HepG2 (cell line): ENCODE measurements around the gene MISP3. TPM values are rescaled to one million over a fixed set of nuclear protein-coding genes. Genes with fewer than 3 reads are reported as not detected.

Experiments
- ATAC-seq: fragments of 200-7000 bp; cut with Tn5 transposase; 3 replicates; pipeline ENCODE4 v1.9.1; 2020; ENCODE audit warnings: mild to moderate bottlenecking, moderate library complexity
- BruUV-seq: library from RNA; stranded (reverse); fragments of 400-500 nt; replicated peaks from 2 replicates; lab custom pipeline; 2021; lab: Mats Ljungman, UMichigan
- CTCF ChIA-PET: fragments of 300-600 bp; formaldehyde crosslinking; extraction: SDS; loops from one replicate; lab custom pipeline; 2021; ENCODE audit warnings: low total read pairs, inconsistent platforms, low intra/inter-chr PET ratio; lab: Yijun Ruan, JAX
- POLR2A ChIA-PET: fragments of 350-600 bp; sonication (Branson Sonifier 250); formaldehyde crosslinking; loops from one replicate; lab custom pipeline; 2020; ENCODE audit warnings: antibody characterized with exemption, inconsistent platforms; lab: Yijun Ruan, JAX
- DNase-seq: peaks from one replicate; pipeline ENCODE4 v3.0.0-alpha.2; 2015; ENCODE audit warnings: low spot score
- FAIRE-seq: peaks from 3 replicates; lab custom pipeline; 2011; peaks lifted over from hg19 to GRCh38; lab: Jason Lieb, UNC
- H2AFZ ChIP-seq: one replicate; pipeline ENCODE4 v1.6.1; 2011; ENCODE audit warnings: low read length, inconsistent platforms
- H3K27ac ChIP-seq: fragments of 300-600 bp; 3 replicates; pipeline ENCODE4 v1.8.0; 2011; ENCODE audit warnings: mixed run types, mild to moderate bottlenecking, mixed read lengths, low read length, inconsistent platforms; ENCODE audit not compliant: insufficient read depth; ENCODE audit errors: extremely low read length
- H3K27me3 ChIP-seq, 2 experiments: fragments of 200-600 bp in 1 of 2; 2 replicates in 1 of 2; 3 replicates in 1 of 2; pipeline versions ENCODE4 v1.6.0 to v1.8.0; 2011; ENCODE audit warnings: low read length in 2 of 2, mild to moderate bottlenecking in 2 of 2, moderate library complexity in 2 of 2, inconsistent platforms in 1 of 2; ENCODE audit not compliant: insufficient read depth in 2 of 2, control insufficient read depth in 1 of 2
- H3K36me3 ChIP-seq, 2 experiments: fragments of 200-600 bp in 1 of 2; replicated peaks in 1 of 2; 2 replicates in 1 of 2; 3 replicates in 1 of 2; pipeline versions ENCODE4 v1.5.1 to v1.8.0; 2011; ENCODE audit warnings: low read length in 2 of 2, inconsistent platforms in 1 of 2; ENCODE audit not compliant: insufficient read depth in 2 of 2, control insufficient read depth in 1 of 2
- H3K4me1 ChIP-seq: 2 replicates; pipeline ENCODE4 v1.5.1; 2012; ENCODE audit warnings: low read length, inconsistent platforms; ENCODE audit not compliant: insufficient read depth
- H3K4me2 ChIP-seq: 2 replicates; pipeline ENCODE4 v1.6.0; 2011; ENCODE audit warnings: low read depth, low read length, inconsistent platforms
- H3K4me3 ChIP-seq, 3 experiments: fragments of 200-600 bp in 1 of 3; sonication (generic), shearing (Covaris generic) in 1 of 3; replicated peaks in 1 of 3; 2 replicates each; pipeline ENCODE4 v1.5.1; 2011 to 2016; ENCODE audit warnings: low read length in 3 of 3, inconsistent platforms in 2 of 3, low read depth in 2 of 3, mild to moderate bottlenecking in 2 of 3, control low read depth in 1 of 3, mixed read lengths in 1 of 3; ENCODE audit not compliant: insufficient read depth in 1 of 3
- H3K79me2 ChIP-seq: one replicate; pipeline ENCODE4 v1.6.1; 2011; ENCODE audit warnings: low read length, inconsistent platforms; ENCODE audit not compliant: insufficient read depth
- H3K9ac ChIP-seq: 2 replicates; pipeline ENCODE4 v1.6.0; 2011; ENCODE audit warnings: mild to moderate bottlenecking, low read depth, low read length, inconsistent platforms; ENCODE audit not compliant: insufficient read depth
- H3K9me3 ChIP-seq: 2 replicates; pipeline ENCODE4 v1.5.1; 2012; ENCODE audit warnings: mild to moderate bottlenecking, low read length
- H4K20me1 ChIP-seq: 2 replicates; pipeline ENCODE4 v1.6.0; 2011; ENCODE audit warnings: inconsistent platforms, mild to moderate bottlenecking, low read length, moderate library complexity; ENCODE audit not compliant: insufficient read depth
- GATAD2A ChIP-seq: IDR thresholded peaks from 2 replicates; pipeline ENCODE4 v1.6.1; 2016
- KLF16 ChIP-seq, 2 experiments: sonication (generic) in 1 of 2; formaldehyde crosslinking in 1 of 2; IDR thresholded peaks; 2 replicates each; pipeline versions ENCODE4 v1.6.1 to v1.8.0; 2016 to 2023; ENCODE audit warnings: missing genetic modification reagents in 2 of 2, missing compliant biosample characterization in 1 of 2
- MEIS2 ChIP-seq: sonication (generic); formaldehyde crosslinking; IDR thresholded peaks from 2 replicates; pipeline ENCODE4 v1.9.0; 2021; ENCODE audit warnings: mild to moderate bottlenecking, missing genetic modification reagents
- NFYC ChIP-seq: IDR thresholded peaks from 2 replicates; pipeline ENCODE4 v1.6.1; 2016; ENCODE audit warnings: missing genetic modification reagents, missing compliant biosample characterization
- RBM39 ChIP-seq: fragments of 200-400 bp; formaldehyde crosslinking; IDR thresholded peaks from one replicate; pipeline ENCODE4 v1.6.1; 2018; ENCODE audit warnings: antibody characterized with exemption, mild to moderate bottlenecking, low read depth, low read length; ENCODE audit not compliant: poor library complexity, severe bottlenecking
- SIN3A ChIP-seq: IDR thresholded peaks from 2 replicates; pipeline ENCODE4 v1.6.1; 2011; ENCODE audit warnings: low read depth, mild to moderate bottlenecking, control low read depth, low read length, borderline replicate concordance
- SMAD3 ChIP-seq: sonication (generic); formaldehyde crosslinking; IDR thresholded peaks from 2 replicates; pipeline ENCODE4 v1.4.0; 2020; ENCODE audit warnings: missing genetic modification reagents
- ZFX ChIP-seq: sonication (generic); formaldehyde crosslinking; IDR thresholded peaks from 2 replicates; pipeline ENCODE4 v1.4.0; 2020; ENCODE audit warnings: mild to moderate bottlenecking, low read depth, missing genetic modification reagents, moderate library complexity
- ZNF564 ChIP-seq: sonication (generic); formaldehyde crosslinking; IDR thresholded peaks from 2 replicates; pipeline ENCODE4 v1.8.1; 2023; ENCODE audit warnings: mild to moderate bottlenecking, missing genetic modification reagents
- ZNF674 ChIP-seq: sonication (generic); formaldehyde crosslinking; IDR thresholded peaks from 2 replicates; pipeline ENCODE4 v1.5.0; 2020; ENCODE audit warnings: low read depth, mild to moderate bottlenecking, missing genetic modification reagents
- ZNF713 ChIP-seq: sonication (generic); formaldehyde crosslinking; IDR thresholded peaks from 2 replicates; pipeline ENCODE4 v1.4.0; 2020; ENCODE audit warnings: mild to moderate bottlenecking, missing genetic modification reagents
- ZSCAN25 ChIP-seq: sonication (generic); formaldehyde crosslinking; IDR thresholded peaks from 2 replicates; pipeline ENCODE4 v1.8.0; 2022; ENCODE audit warnings: mild to moderate bottlenecking, missing genetic modification reagents
- WGBS: methylation state at CpG from one replicate; pipeline ENCODE4 v1.1.6; 2017; ENCODE audit warnings: low lambda C conversion rate; 5-methylcytosine and 5-hydroxymethylcytosine counted together
- in situ Hi-C: cut with HindIII; loops from 2 replicates; pipeline ENCODE4 v1.10.0; 2017; ENCODE audit warnings: low pct_unique_long_range_greater_than_20kb; ENCODE audit not compliant: extremely low pct_ligation_motif_present
- intact Hi-C: fragments of 100-400 bp; cut with micrococcal nuclease; formaldehyde crosslinking; loops from one replicate; pipeline ENCODE4 v1.10.0; 2022; ENCODE audit not compliant: unreplicated experiment
- polyA plus RNA-seq, 8 experiments: library from polyadenylated mRNA; depleted of rRNA in 3 of 8; stranded (reverse) in 7 of 8; unstranded in 1 of 8; fragments of >200 nt; fragmentation: Illumina TruSeq in 4 of 8; extraction: Trizol in 4 of 8; gene quantifications; 2 replicates each; pipeline versions ENCODE4 v1.2.1 to v1.2.3, GENCODE V29; 2011 to 2016; ENCODE audit warnings: low read depth in 4 of 8, missing spikeins in 1 of 8, mixed read lengths in 1 of 8; ENCODE audit not compliant: insufficient read depth in 1 of 8
- total RNA-seq, 5 experiments: library from RNA; depleted of rRNA; stranded (reverse); fragments of >200 nt; fragmentation: Illumina TruSeq; extraction: Trizol; gene quantifications; 2 replicates each; pipeline ENCODE4 v1.2.3, GENCODE V29; 2016; ENCODE audit warnings: low read depth in 1 of 5
- TF ChIP-seq, protein P1 (sequence below): sonication (generic); formaldehyde crosslinking; IDR thresholded peaks from 2 replicates; pipeline ENCODE4 v1.4.0; 2020; ENCODE audit warnings: mild to moderate bottlenecking, missing genetic modification reagents
- TF ChIP-seq, protein P2 (sequence below): sonication (generic); formaldehyde crosslinking; IDR thresholded peaks from 2 replicates; pipeline ENCODE4 v1.9.0; 2021; ENCODE audit warnings: mild to moderate bottlenecking, missing genetic modification reagents

The MISP3 gene
- total and polyA plus RNA-seq, 2 of the 13 experiments (the other 11 are each of a cell fraction or from before 2014, with no cell fraction given): 2.5 to 5.4 TPM

DNA sequence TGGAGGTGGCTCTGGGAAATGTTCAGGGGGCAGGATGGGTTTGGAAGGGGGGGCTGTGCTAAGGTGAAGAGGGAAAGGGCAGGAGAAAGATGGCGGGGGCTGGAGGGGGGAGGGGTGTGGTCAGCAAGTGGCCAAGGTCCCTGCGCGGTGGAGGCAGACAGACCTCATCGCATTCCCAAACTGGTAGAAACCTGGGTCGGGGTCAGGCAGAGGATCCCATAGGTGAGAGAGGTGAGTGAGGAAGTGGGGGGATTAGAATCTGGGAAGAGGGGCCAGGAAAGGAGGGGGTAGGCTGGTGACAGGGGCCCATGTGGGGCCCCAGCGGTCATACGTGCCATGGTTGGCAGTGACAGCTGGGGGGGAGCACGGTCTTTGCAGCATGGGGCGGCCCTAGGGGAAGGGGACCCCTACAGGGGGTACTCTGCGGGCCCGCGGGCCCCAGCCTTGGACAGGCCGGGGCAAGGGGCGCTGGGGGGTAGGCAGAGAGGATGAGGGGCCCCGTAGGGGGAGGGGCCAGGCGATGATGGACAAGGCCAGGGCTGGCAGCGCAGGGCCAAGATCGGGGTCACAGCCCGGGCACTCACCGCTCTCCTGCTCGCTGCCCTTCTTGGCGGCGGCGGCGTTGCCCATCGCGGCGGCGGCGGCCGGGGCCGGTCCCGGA is 44.5 kb downstream of the MISP3 start (continued):
- TF ChIP-seq, protein P1, sequence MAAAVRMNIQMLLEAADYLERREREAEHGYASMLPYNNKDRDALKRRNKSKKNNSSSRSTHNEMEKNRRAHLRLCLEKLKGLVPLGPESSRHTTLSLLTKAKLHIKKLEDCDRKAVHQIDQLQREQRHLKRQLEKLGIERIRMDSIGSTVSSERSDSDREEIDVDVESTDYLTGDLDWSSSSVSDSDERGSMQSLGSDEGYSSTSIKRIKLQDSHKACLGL (CRISPR knock-in tag): peak; percentile 18; the same call in 1 of the 2 replicates
- TF ChIP-seq MEIS2 (0 out of 2 replicates have a peak, but pooled peaks have one; percentile 29), ZNF674 (no peak), ZSCAN25 (CRISPR knock-in tag) (no peak), ZFX (peak; percentile 27; the same call in 1 of the 2 replicates)

DNA sequence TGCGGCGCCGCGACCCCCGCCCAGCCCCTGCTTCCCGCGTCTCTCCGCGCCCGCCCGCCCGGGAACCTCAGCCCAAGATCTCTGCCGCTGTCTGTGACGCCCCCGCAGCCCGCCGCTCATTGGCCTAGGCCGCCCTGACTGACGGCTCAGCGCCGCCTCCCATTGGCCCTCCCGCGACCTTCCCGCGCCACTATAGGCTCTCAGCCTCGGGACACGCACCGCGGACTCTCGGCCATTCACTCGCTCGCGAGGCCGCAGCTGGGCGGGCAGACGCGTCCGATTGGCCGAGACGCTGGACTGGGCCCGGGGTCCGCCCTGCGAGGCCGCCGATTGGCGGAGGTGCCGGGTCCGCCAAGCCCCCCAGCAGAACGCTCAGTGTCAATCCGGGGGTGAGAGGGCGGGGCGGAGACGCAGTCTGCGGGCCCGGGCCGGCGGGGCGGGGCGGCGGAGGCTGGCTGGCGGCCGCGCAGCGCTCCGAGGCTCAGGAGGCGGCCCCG is 45.1 kb downstream of the MISP3 start, which contains the start of gene PRKACA:
Gene PRKACA (minus strand): TSS at position 95 of the 497 bp plus-strand sequence. CDS start 215 bp downstream, outside the sequence.
- Histone ChIP-seq H3K9ac (peak within 1 kb of the TSS; percentile 89), H3K4me3 (peak within 1 kb of the TSS; percentile 80 to 89 (median 86)), H4K20me1 (no peaks in the 10 kb centered on the region), H3K27me3 (no peaks in the 10 kb centered on the region; a peak in 1 of 5 replicates), H3K27ac (peak within 1 kb of the TSS; percentile 96), H3K9me3 (no peaks in the 10 kb centered on the region), H3K4me2 (peak within 1 kb of the TSS; percentile 100), H3K79me2 (peaks cover 12% of the 10 kb centered on the region), H2AFZ (peak within 1 kb of the TSS; percentile 4), H3K36me3 (no peaks in the 10 kb centered on the region; a peak in 1 of 5 replicates), H3K4me1 (peaks cover 55% of the 10 kb centered on the region)
- in situ Hi-C loops (no loop called here), intact Hi-C loops (loop anchor here (5.0 kb wide), 1 partner anchor 35 kb away; no protein-coding TSS in a partner anchor)
- POLR2A ChIA-PET: interaction anchor here (0.6 to 2.5 kb wide), 6 partner anchors 18 to 111 kb away, joined by 3 to 21 read pairs (median 6); partner anchors contain the start of genes ASF1B and RFX1
- peak; percentile 91 for ATAC-seq
- peak; percentile 94 for DNase-seq
- CTCF ChIA-PET: interaction anchor here (1.7 kb wide), 1 partner anchor 19 kb away, joined by 6 read pairs; the partner anchor contains the start of gene ASF1B
- no TSS peak for BruUV-seq
- FAIRE-seq: no peak
- WGBS: no CpG with 5 or more reads among the region's 67 CpGs
- TF ChIP-seq GATAD2A: no peak
- TF ChIP-seq RBM39: peak; percentile 16
- TF ChIP-seq KLF16 (CRISPR knock-in tag; IDR thresholded peaks at IDR 0.05): no peak
- TF ChIP-seq SMAD3 (CRISPR knock-in tag): no peak
- no peak for TF ChIP-seq ZNF564 (CRISPR knock-in tag)
- peak; percentile 98 for TF ChIP-seq NFYC (CRISPR knock-in tag)
- TF ChIP-seq, protein P2, sequence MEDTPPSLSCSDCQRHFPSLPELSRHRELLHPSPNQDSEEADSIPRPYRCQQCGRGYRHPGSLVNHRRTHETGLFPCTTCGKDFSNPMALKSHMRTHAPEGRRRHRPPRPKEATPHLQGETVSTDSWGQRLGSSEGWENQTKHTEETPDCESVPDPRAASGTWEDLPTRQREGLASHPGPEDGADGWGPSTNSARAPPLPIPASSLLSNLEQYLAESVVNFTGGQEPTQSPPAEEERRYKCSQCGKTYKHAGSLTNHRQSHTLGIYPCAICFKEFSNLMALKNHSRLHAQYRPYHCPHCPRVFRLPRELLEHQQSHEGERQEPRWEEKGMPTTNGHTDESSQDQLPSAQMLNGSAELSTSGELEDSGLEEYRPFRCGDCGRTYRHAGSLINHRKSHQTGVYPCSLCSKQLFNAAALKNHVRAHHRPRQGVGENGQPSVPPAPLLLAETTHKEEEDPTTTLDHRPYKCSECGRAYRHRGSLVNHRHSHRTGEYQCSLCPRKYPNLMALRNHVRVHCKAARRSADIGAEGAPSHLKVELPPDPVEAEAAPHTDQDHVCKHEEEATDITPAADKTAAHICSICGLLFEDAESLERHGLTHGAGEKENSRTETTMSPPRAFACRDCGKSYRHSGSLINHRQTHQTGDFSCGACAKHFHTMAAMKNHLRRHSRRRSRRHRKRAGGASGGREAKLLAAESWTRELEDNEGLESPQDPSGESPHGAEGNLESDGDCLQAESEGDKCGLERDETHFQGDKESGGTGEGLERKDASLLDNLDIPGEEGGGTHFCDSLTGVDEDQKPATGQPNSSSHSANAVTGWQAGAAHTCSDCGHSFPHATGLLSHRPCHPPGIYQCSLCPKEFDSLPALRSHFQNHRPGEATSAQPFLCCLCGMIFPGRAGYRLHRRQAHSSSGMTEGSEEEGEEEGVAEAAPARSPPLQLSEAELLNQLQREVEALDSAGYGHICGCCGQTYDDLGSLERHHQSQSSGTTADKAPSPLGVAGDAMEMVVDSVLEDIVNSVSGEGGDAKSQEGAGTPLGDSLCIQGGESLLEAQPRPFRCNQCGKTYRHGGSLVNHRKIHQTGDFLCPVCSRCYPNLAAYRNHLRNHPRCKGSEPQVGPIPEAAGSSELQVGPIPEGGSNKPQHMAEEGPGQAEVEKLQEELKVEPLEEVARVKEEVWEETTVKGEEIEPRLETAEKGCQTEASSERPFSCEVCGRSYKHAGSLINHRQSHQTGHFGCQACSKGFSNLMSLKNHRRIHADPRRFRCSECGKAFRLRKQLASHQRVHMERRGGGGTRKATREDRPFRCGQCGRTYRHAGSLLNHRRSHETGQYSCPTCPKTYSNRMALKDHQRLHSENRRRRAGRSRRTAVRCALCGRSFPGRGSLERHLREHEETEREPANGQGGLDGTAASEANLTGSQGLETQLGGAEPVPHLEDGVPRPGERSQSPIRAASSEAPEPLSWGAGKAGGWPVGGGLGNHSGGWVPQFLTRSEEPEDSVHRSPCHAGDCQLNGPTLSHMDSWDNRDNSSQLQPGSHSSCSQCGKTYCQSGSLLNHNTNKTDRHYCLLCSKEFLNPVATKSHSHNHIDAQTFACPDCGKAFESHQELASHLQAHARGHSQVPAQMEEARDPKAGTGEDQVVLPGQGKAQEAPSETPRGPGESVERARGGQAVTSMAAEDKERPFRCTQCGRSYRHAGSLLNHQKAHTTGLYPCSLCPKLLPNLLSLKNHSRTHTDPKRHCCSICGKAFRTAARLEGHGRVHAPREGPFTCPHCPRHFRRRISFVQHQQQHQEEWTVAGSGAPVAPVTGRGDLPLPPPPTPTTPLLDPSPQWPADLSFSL: no peak
- no peak for TF ChIP-seq ZNF713 (CRISPR knock-in tag)
- no peak for TF ChIP-seq SIN3A
